Measurements from ENCODE around the gene KCNQ5. TPM values are rescaled to one million over a fixed set of nuclear protein-coding genes. Genes with fewer than 3 reads are reported as not detected.

The KCNQ5 gene
- total and polyA plus RNA-seq, 10 of the 15 experiments (the other 5 are each of a cell fraction or from before 2014, with no cell fraction given) = 0.60 to 16.2 (median 3.2) TPM

DNA sequence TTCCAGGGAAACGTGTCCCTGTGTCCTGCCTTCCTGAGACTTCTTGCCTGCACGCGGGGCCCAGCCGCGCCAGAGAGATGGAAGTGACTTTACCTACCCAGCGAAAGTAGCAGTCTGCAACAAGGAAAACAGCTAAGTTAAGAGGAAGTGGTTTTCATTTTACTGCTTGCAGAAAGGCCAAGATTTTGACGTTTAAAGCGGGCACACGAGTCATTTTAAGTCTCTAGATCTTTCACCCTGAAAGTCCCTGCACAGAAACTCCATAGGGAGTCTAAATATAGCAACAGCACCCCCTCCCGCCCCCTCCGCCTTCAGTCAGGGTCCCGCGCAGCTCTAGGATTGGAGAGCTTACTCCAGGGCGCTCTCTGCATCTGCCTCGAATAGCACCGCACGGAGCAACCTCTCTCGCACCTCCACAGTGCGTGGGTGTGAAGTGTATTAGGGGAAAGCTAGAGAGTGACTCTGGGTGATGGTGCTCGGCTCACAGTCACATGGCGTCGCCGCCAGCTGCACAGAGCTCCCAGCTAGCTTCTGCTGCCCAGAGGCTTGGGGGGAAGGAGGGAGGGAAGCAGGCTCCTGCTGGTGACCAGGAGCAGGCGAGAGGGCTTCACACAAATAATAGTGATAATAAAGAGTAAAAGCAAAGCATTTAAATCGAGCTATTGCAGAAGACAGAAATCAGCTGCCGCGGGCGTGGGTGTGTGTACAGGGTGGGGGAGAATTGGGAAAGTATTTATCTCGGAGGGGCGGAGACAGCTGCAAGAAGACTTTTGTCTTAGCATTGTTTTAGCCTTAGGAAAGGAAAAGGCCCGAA lies 1.8 kb upstream of the KCNQ5 start (continued):
- TF ChIP-seq, protein P1, sequence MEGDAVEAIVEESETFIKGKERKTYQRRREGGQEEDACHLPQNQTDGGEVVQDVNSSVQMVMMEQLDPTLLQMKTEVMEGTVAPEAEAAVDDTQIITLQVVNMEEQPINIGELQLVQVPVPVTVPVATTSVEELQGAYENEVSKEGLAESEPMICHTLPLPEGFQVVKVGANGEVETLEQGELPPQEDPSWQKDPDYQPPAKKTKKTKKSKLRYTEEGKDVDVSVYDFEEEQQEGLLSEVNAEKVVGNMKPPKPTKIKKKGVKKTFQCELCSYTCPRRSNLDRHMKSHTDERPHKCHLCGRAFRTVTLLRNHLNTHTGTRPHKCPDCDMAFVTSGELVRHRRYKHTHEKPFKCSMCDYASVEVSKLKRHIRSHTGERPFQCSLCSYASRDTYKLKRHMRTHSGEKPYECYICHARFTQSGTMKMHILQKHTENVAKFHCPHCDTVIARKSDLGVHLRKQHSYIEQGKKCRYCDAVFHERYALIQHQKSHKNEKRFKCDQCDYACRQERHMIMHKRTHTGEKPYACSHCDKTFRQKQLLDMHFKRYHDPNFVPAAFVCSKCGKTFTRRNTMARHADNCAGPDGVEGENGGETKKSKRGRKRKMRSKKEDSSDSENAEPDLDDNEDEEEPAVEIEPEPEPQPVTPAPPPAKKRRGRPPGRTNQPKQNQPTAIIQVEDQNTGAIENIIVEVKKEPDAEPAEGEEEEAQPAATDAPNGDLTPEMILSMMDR (IDR thresholded peaks at IDR 0.05 in 2 of 3, conservative IDR thresholded peaks at IDR 0.05 in 1 of 3; ENCODE audit: control insufficient read depth in 2 of 3, extremely low read depth in 1 of 3, insufficient read depth in 1 of 3, low read depth in 3 of 3, low read length in 3 of 3) = no peak
- no peak; the same call in 1 of the 2 replicates for TF ChIP-seq SREBF1 (IDR thresholded peaks at IDR 0.05; ENCODE audit: low read length)
- peak; percentile 69 for TF ChIP-seq RUNX3 (IDR thresholded peaks at IDR 0.05; ENCODE audit: low read length)
- TF ChIP-seq, protein P2, sequence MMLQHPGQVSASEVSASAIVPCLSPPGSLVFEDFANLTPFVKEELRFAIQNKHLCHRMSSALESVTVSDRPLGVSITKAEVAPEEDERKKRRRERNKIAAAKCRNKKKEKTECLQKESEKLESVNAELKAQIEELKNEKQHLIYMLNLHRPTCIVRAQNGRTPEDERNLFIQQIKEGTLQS (IDR thresholded peaks at IDR 0.05; ENCODE audit: borderline replicate concordance, extremely low read depth, low read depth, low read length) = no peak
- peak; percentile 78; the same call in 1 of the 2 replicates for TF ChIP-seq EED (IDR thresholded peaks at IDR 0.05; ENCODE audit: low read depth)
- TF ChIP-seq RELA (IDR thresholded peaks at IDR 0.05; ENCODE audit: borderline replicate concordance, partially characterized antibody) = peak; percentile 82
- peak; percentile 92 for TF ChIP-seq GATAD2B (conservative IDR thresholded peaks at IDR 0.05; ENCODE audit: low read depth)
- TF ChIP-seq PML (IDR thresholded peaks at IDR 0.05; ENCODE audit: low read length) = no peak
- TF ChIP-seq MYC (IDR thresholded peaks at IDR 0.05; ENCODE audit: insufficient read depth, insufficient read length, insufficient replicate concordance, low read length, severe bottlenecking) = no peak
- TF ChIP-seq, protein P3, sequence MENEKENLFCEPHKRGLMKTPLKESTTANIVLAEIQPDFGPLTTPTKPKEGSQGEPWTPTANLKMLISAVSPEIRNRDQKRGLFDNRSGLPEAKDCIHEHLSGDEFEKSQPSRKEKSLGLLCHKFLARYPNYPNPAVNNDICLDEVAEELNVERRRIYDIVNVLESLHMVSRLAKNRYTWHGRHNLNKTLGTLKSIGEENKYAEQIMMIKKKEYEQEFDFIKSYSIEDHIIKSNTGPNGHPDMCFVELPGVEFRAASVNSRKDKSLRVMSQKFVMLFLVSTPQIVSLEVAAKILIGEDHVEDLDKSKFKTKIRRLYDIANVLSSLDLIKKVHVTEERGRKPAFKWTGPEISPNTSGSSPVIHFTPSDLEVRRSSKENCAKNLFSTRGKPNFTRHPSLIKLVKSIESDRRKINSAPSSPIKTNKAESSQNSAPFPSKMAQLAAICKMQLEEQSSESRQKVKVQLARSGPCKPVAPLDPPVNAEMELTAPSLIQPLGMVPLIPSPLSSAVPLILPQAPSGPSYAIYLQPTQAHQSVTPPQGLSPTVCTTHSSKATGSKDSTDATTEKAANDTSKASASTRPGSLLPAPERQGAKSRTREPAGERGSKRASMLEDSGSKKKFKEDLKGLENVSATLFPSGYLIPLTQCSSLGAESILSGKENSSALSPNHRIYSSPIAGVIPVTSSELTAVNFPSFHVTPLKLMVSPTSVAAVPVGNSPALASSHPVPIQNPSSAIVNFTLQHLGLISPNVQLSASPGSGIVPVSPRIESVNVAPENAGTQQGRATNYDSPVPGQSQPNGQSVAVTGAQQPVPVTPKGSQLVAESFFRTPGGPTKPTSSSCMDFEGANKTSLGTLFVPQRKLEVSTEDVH (IDR thresholded peaks at IDR 0.05; ENCODE audit: low read depth, partially characterized antibody) = no peak
- TF ChIP-seq RFX5 (IDR thresholded peaks at IDR 0.05; ENCODE audit: low read depth, low read length) = no peak
- TF ChIP-seq, protein P4, sequence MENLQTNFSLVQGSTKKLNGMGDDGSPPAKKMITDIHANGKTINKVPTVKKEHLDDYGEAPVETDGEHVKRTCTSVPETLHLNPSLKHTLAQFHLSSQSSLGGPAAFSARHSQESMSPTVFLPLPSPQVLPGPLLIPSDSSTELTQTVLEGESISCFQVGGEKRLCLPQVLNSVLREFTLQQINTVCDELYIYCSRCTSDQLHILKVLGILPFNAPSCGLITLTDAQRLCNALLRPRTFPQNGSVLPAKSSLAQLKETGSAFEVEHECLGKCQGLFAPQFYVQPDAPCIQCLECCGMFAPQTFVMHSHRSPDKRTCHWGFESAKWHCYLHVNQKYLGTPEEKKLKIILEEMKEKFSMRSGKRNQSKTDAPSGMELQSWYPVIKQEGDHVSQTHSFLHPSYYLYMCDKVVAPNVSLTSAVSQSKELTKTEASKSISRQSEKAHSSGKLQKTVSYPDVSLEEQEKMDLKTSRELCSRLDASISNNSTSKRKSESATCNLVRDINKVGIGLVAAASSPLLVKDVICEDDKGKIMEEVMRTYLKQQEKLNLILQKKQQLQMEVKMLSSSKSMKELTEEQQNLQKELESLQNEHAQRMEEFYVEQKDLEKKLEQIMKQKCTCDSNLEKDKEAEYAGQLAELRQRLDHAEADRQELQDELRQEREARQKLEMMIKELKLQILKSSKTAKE (IDR thresholded peaks at IDR 0.05; ENCODE audit: low read depth, poor library complexity, severe bottlenecking) = peak; percentile 72
- no peak for TF ChIP-seq NRF1 (conservative IDR thresholded peaks at IDR 0.05; ENCODE audit: low read depth, low read length)
- no peak for TF ChIP-seq KDM1A (IDR thresholded peaks at IDR 0.05; ENCODE audit: borderline replicate concordance)
- 0 out of 2 replicates have a peak, but pooled peaks have one; percentile 44 for TF ChIP-seq FOXM1 (IDR thresholded peaks at IDR 0.05; ENCODE audit: low read depth, low read length)
- TF ChIP-seq ESRRA (IDR thresholded peaks at IDR 0.05; ENCODE audit: low read length) = no peak
- TF ChIP-seq POLR2A (IDR thresholded peaks at IDR 0.05; ENCODE audit: low read depth, low read length) = peak; percentile 74
- TF ChIP-seq ZZZ3 (IDR thresholded peaks at IDR 0.05; ENCODE audit: control insufficient read depth, insufficient read length, low read depth) = no peak
- TF ChIP-seq, protein P5, sequence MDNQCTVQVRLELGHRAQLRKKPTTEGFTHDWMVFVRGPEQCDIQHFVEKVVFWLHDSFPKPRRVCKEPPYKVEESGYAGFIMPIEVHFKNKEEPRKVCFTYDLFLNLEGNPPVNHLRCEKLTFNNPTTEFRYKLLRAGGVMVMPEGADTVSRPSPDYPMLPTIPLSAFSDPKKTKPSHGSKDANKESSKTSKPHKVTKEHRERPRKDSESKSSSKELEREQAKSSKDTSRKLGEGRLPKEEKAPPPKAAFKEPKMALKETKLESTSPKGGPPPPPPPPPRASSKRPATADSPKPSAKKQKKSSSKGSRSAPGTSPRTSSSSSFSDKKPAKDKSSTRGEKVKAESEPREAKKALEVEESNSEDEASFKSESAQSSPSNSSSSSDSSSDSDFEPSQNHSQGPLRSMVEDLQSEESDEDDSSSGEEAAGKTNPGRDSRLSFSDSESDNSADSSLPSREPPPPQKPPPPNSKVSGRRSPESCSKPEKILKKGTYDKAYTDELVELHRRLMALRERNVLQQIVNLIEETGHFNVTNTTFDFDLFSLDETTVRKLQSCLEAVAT (IDR thresholded peaks at IDR 0.05) = 0 out of 2 replicates have a peak, but pooled peaks have one; percentile 19
- no peak for TF ChIP-seq CBX3 (IDR thresholded peaks at IDR 0.05; ENCODE audit: borderline replicate concordance, low read depth)
- no peak for TF ChIP-seq CEBPB (IDR thresholded peaks at IDR 0.05; ENCODE audit: borderline replicate concordance in 1 of 2, low read depth in 2 of 2, low read length in 2 of 2)

Measured in GM12878 (cell line).